ENCODE results near the gene UBQLN2. TPM values are rescaled to one million over a fixed set of nuclear protein-coding genes. Genes with fewer than 3 reads are reported as not detected.

UBQLN2 gene
- total and polyA plus RNA-seq, 2 of the 8 experiments (the other 6 are each of a cell fraction or from before 2014, with no cell fraction given), result 21.0 to 35.3 TPM

DNA sequence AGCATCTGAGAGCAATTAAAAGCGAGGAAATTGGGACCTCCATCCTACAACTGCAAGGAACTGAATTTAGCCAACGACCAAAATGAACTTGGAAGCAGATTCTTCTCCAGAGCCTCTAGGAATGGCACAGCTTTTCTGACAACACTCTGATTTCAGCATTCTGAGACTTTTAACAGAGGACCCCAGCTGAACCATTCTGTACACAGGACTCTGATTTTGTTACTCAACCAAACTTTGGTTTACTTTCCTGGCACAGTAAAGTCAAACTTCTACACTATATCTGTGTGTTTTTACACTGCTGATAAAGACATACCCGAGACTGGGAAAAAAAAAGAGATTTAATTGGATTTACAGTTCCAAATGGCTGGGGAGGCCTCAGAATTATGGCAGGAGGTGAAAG lies 37.6 kb downstream of the UBQLN2 start:
- no peak overlapping the region for H2BK120ac ChIP-seq (replicated peaks; ENCODE audit: low read depth, low read length)
- H2BK15ac ChIP-seq (ENCODE audit: low read length), result no peak overlapping the region
- H2AK5ac ChIP-seq (ENCODE audit: low read depth, low read length), result no peak overlapping the region
- H3K9me3 ChIP-seq (ENCODE audit: insufficient read depth in 2 of 2, low read depth in 1 of 2, low read length in 1 of 2), result no peaks in the 10 kb centered on the region
- no peak overlapping the region for H2BK20ac ChIP-seq (ENCODE audit: low read length)
- no peak overlapping the region for H2AFZ ChIP-seq (ENCODE audit: low read length)
- H4K91ac ChIP-seq (replicated peaks; ENCODE audit: insufficient read length, low read length), result no peak overlapping the region
- H3K23ac ChIP-seq (ENCODE audit: insufficient read length), result no peak overlapping the region
- H3K14ac ChIP-seq (ENCODE audit: insufficient read length), result no peak overlapping the region
- H3K4me1 ChIP-seq (replicated peaks in 1 of 4; ENCODE audit: control insufficient read depth in 3 of 4, insufficient read depth in 4 of 4, low read length in 3 of 4), result no peaks in the 10 kb centered on the region
- ChIA-PET CTCF (ENCODE audit: partially characterized antibody) (interaction anchor here (0.6 kb wide), 1 partner anchor 1769 kb away, joined by 3 read pairs; no protein-coding TSS in a partner anchor), POLR2A (ENCODE audit: partially characterized antibody) (no interaction called here)
- H3K56ac ChIP-seq (replicated peaks; ENCODE audit: insufficient read length, low read depth, low read length), result no peak overlapping the region
- H3K79me2 ChIP-seq (ENCODE audit: control insufficient read depth in 1 of 2, insufficient read depth in 2 of 2, low read length in 2 of 2), result no peaks in the 10 kb centered on the region
- H3K36me3 ChIP-seq (ENCODE audit: control insufficient read depth in 2 of 4, insufficient read depth in 4 of 4, low read length in 3 of 4), result no peaks in the 10 kb centered on the region
- no peaks in the 10 kb centered on the region for H4K20me1 ChIP-seq (replicated peaks in 1 of 2; ENCODE audit: control insufficient read depth in 1 of 2, insufficient read depth in 2 of 2, low read length in 2 of 2)
- H3K9ac ChIP-seq (replicated peaks in 1 of 4; ENCODE audit: extremely low read depth in 1 of 4, low read depth in 3 of 4, low read length in 3 of 4), result no peak overlapping the region
- no peaks in the 10 kb centered on the region for H3K23me2 ChIP-seq (ENCODE audit: low read depth, low read length)
- no peak overlapping the region for H3K4ac ChIP-seq (replicated peaks; ENCODE audit: insufficient read length, low read depth, low read length)
- no peak overlapping the region for H4K5ac ChIP-seq (ENCODE audit: insufficient read length, low read depth, low read length)
- H3K18ac ChIP-seq (ENCODE audit: extremely low read depth, low read length), result no peak overlapping the region
- no peak overlapping the region for H3K4me3 ChIP-seq (ENCODE audit: extremely low read depth in 1 of 4, insufficient read depth in 2 of 4, low read depth in 3 of 4, low read length in 4 of 4)
- no peak overlapping the region for H4K8ac ChIP-seq (ENCODE audit: extremely low read depth, insufficient read depth, low read length)
- H2BK5ac ChIP-seq (ENCODE audit: low read depth, low read length), result no peak overlapping the region
- H3K27ac ChIP-seq (ENCODE audit: low read depth, low read length), result no peak overlapping the region
- H3K79me1 ChIP-seq (ENCODE audit: low read depth, low read length), result no peaks in the 10 kb centered on the region
- WGBS, 2 experiments (ENCODE audit: extremely low coverage in 1 of 2, insufficient coverage in 1 of 2, insufficient read length in 1 of 2, insufficient replicate concordance in 2 of 2, low coverage in 1 of 2, low lambda C conversion rate in 2 of 2, missing lambda C conversion rate in 1 of 2), result 92% methylated on average over 3 of the region's 3 CpGs; no CpG with 5 or more reads in 1 of the 2 experiments
- DNase-seq (ENCODE audit: low read depth in 1 of 2, low spot score in 2 of 2), result no peak
- no peak for FAIRE-seq
- H2BK12ac ChIP-seq (ENCODE audit: low read depth, low read length), result no peak overlapping the region
- no peaks in the 10 kb centered on the region for H3K27me3 ChIP-seq (replicated peaks in 1 of 4; ENCODE audit: control insufficient read depth in 3 of 4, extremely low read depth in 1 of 4, insufficient read depth in 3 of 4, low read length in 3 of 4)
- no peak overlapping the region for H3K4me2 ChIP-seq (ENCODE audit: insufficient read depth in 1 of 2, low read depth in 2 of 2, low read length in 2 of 2)
- no peak for TF ChIP-seq SAP30 (IDR thresholded peaks at IDR 0.05; ENCODE audit: insufficient read depth, insufficient replicate concordance, low read length)
- TF ChIP-seq TBP (IDR thresholded peaks at IDR 0.05; ENCODE audit: low read depth, low read length), result no peak
- TF ChIP-seq YY1 (IDR thresholded peaks at IDR 0.05; ENCODE audit: low read depth, low read length), result no peak
- no peak for TF ChIP-seq CHD1 (IDR thresholded peaks at IDR 0.05; ENCODE audit: low read depth, low read length)
- no peak for TF ChIP-seq PHF8 (conservative IDR thresholded peaks at IDR 0.05; ENCODE audit: low read depth, low read length)
- no peak for TF ChIP-seq CBX5 (IDR thresholded peaks at IDR 0.05; ENCODE audit: low read depth, low read length)
- TF ChIP-seq EP300 (IDR thresholded peaks at IDR 0.05; ENCODE audit: borderline replicate concordance in 1 of 2, low read depth in 2 of 2, low read length in 2 of 2), result no peak
- no peak for TF ChIP-seq SP1 (IDR thresholded peaks at IDR 0.05; ENCODE audit: low read depth, low read length)
- no peak for TF ChIP-seq BACH1 (IDR thresholded peaks at IDR 0.05; ENCODE audit: low read length)
- TF ChIP-seq, protein P1, sequence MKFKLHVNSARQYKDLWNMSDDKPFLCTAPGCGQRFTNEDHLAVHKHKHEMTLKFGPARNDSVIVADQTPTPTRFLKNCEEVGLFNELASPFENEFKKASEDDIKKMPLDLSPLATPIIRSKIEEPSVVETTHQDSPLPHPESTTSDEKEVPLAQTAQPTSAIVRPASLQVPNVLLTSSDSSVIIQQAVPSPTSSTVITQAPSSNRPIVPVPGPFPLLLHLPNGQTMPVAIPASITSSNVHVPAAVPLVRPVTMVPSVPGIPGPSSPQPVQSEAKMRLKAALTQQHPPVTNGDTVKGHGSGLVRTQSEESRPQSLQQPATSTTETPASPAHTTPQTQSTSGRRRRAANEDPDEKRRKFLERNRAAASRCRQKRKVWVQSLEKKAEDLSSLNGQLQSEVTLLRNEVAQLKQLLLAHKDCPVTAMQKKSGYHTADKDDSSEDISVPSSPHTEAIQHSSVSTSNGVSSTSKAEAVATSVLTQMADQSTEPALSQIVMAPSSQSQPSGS (IDR thresholded peaks at IDR 0.05; ENCODE audit: low read length), result no peak

Measured in H1 (cell line).